Vagina (tissue), 2 donors: ENCODE results near the gene HSDL1.

Experiments
- CTCF ChIP-seq, 3 experiments: fragments of 450-650 bp in 2 of 3; fragments of 200-600 bp in 1 of 3; sonication (generic) in 1 of 3; IDR thresholded peaks; one replicate each; pipeline ENCODE4 v1.5.1; 2017 to 2019; ENCODE audit warnings: antibody characterized with exemption in 3 of 3, mild to moderate bottlenecking in 2 of 3, moderate library complexity in 2 of 3
- POLR2AphosphoS5 ChIP-seq, 2 donors: sonication (generic); formaldehyde crosslinking; IDR thresholded peaks; one replicate each; pipeline ENCODE4 v1.9.0; 2017; ENCODE audit warnings: antibody characterized with exemption in 2 of 2, mild to moderate bottlenecking in 2 of 2, low read depth in 1 of 2; ENCODE audit not compliant: insufficient read depth in 1 of 2

- TF ChIP-seq POLR2AphosphoS5 (IDR thresholded peaks at IDR 0.05; ENCODE audit: insufficient read depth in 1 of 2, low read depth in 1 of 2) (no peak), CTCF (IDR thresholded peaks at IDR 0.05) (no peak)
Measured at GRCh38 chr16:84183572-84183875, 38.5 kb upstream of the HSDL1 start.
